ENCODE results near the gene YJU2. TPM values are rescaled to one million over a fixed set of nuclear protein-coding genes. Genes with fewer than 3 reads are reported as not detected.

YJU2 gene
- total and polyA plus RNA-seq, 2 of the 13 experiments (the other 11 are each of a cell fraction or from before 2014, with no cell fraction given) = 9.3 to 17.9 TPM

DNA sequence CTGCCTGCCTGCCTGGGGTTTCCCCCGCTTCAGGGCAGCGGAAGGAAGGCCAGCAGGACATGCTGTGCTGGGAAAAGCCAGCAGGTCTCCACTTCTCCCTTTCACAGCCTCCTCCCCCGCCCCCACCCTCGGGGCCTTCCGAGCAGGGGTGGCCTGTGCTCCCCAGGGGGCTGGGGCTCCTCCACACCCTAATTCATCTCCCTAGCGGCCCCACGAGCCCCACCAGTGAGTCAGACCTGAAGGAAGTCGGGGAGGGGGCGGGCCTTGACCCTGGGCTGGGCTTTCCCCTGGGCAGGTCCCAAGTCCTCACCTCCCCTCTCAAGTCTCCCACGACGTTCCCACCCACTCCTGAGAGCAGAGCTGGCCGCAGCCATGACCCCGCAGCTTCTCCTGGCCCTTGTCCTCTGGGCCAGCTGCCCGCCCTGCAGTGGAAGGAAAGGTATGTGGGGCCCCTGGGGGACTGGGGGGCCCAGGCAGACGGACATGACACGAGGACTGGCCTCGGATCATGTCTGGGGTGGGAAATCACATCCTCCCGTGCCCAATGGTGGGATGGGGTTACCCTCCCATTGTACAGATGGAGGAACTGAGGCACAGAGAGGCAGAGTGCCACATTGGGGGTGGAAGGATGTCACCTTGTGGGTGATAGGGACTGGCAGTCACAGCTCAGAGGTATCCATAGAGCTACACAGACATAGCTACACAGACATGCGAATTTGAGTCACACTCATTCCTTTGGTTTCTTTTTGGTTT, 17.5 kb upstream of the YJU2 start, which contains the start of gene EBI3 (continued):
- TF ChIP-seq, protein P1, sequence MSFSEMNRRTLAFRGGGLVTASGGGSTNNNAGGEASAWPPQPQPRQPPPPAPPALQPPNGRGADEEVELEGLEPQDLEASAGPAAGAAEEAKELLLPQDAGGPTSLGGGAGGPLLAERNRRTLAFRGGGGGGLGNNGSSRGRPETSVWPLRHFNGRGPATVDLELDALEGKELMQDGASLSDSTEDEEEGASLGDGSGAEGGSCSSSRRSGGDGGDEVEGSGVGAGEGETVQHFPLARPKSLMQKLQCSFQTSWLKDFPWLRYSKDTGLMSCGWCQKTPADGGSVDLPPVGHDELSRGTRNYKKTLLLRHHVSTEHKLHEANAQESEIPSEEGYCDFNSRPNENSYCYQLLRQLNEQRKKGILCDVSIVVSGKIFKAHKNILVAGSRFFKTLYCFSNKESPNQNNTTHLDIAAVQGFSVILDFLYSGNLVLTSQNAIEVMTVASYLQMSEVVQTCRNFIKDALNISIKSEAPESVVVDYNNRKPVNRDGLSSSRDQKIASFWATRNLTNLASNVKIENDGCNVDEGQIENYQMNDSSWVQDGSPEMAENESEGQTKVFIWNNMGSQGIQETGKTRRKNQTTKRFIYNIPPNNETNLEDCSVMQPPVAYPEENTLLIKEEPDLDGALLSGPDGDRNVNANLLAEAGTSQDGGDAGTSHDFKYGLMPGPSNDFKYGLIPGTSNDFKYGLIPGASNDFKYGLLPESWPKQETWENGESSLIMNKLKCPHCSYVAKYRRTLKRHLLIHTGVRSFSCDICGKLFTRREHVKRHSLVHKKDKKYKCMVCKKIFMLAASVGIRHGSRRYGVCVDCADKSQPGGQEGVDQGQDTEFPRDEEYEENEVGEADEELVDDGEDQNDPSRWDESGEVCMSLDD (CRISPR knock-in tag; IDR thresholded peaks at IDR 0.05; ENCODE audit: borderline replicate concordance) = peak; percentile 52; the same call in 1 of the 2 replicates
- TF ChIP-seq GLI4 (CRISPR knock-in tag; IDR thresholded peaks at IDR 0.05; ENCODE audit: borderline replicate concordance) = 0 out of 2 replicates have a peak, but pooled peaks have one; percentile 78
- TF ChIP-seq ZNF597 (CRISPR knock-in tag; IDR thresholded peaks at IDR 0.05) = no peak
- peak; percentile 11; the same call in 1 of the 2 replicates for TF ChIP-seq ZNF205 (CRISPR knock-in tag; IDR thresholded peaks at IDR 0.05)
- 0 out of 2 replicates have a peak, but pooled peaks have one; percentile 43 for TF ChIP-seq ZBTB7A (CRISPR knock-in tag; IDR thresholded peaks at IDR 0.05)
- TF ChIP-seq ZNF564 (CRISPR knock-in tag; IDR thresholded peaks at IDR 0.05) = 0 out of 2 replicates have a peak, but pooled peaks have one; percentile 34
- no peak for TF ChIP-seq RBM22 (optimal IDR thresholded peaks at IDR 0.05; ENCODE audit: low read length)
- TF ChIP-seq, protein P2, sequence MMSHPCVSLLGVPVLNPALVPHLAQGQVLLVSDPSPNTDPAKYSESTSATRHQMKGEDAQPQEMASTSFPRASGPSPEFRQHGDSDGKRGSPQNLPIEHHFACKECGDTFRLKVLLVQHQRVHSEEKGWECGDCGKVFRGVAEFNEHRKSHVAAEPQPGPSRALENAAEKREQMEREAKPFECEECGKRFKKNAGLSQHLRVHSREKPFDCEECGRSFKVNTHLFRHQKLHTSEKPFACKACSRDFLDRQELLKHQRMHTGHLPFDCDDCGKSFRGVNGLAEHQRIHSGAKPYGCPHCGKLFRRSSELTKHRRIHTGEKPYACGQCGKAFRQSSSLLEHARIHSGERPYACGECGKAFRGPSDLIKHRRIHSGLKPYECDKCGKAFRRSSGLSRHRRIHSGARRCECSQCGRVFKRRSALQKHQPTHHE (CRISPR knock-in tag; IDR thresholded peaks at IDR 0.05; ENCODE audit: borderline replicate concordance) = 0 out of 2 replicates have a peak, but pooled peaks have one; percentile 36
- peak; percentile 71 for TF ChIP-seq TEAD3 (CRISPR knock-in tag; optimal IDR thresholded peaks at IDR 0.05; ENCODE audit: borderline replicate concordance)
- TF ChIP-seq ZNF180 (CRISPR knock-in tag; IDR thresholded peaks at IDR 0.05; ENCODE audit: borderline replicate concordance, low read depth) = no peak
- TF ChIP-seq HNF4A (CRISPR knock-in tag; IDR thresholded peaks at IDR 0.05) = no peak
- TF ChIP-seq FOSL2 (CRISPR knock-in tag; IDR thresholded peaks at IDR 0.05) = peak; percentile 54
- TF ChIP-seq MTA1 (CRISPR knock-in tag; IDR thresholded peaks at IDR 0.05; ENCODE audit: borderline replicate concordance) = peak; percentile 86; the same call in 1 of the 2 replicates
- no peak for TF ChIP-seq ZNF790 (CRISPR knock-in tag; IDR thresholded peaks at IDR 0.05; ENCODE audit: borderline replicate concordance)
- no peak for TF ChIP-seq ZNF552 (CRISPR knock-in tag; IDR thresholded peaks at IDR 0.05; ENCODE audit: borderline replicate concordance)
- no peak for TF ChIP-seq ZSCAN31 (CRISPR knock-in tag; IDR thresholded peaks at IDR 0.05; ENCODE audit: low read depth)
- no peak for TF ChIP-seq NCOA5 (CRISPR knock-in tag; IDR thresholded peaks at IDR 0.05)
- 0 out of 2 replicates have a peak, but pooled peaks have one; percentile 17 for TF ChIP-seq ZSCAN21 (CRISPR knock-in tag; IDR thresholded peaks at IDR 0.05; ENCODE audit: borderline replicate concordance)
- TF ChIP-seq, protein P3, sequence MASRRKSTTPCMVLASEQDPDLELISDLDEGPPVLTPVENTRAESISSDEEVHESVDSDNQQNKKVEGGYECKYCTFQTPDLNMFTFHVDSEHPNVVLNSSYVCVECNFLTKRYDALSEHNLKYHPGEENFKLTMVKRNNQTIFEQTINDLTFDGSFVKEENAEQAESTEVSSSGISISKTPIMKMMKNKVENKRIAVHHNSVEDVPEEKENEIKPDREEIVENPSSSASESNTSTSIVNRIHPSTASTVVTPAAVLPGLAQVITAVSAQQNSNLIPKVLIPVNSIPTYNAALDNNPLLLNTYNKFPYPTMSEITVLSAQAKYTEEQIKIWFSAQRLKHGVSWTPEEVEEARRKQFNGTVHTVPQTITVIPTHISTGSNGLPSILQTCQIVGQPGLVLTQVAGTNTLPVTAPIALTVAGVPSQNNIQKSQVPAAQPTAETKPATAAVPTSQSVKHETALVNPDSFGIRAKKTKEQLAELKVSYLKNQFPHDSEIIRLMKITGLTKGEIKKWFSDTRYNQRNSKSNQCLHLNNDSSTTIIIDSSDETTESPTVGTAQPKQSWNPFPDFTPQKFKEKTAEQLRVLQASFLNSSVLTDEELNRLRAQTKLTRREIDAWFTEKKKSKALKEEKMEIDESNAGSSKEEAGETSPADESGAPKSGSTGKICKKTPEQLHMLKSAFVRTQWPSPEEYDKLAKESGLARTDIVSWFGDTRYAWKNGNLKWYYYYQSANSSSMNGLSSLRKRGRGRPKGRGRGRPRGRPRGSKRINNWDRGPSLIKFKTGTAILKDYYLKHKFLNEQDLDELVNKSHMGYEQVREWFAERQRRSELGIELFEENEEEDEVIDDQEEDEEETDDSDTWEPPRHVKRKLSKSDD (CRISPR knock-in tag; IDR thresholded peaks at IDR 0.05; ENCODE audit: low read depth) = no peak
- no peak for TF ChIP-seq ZFP1 (CRISPR knock-in tag; IDR thresholded peaks at IDR 0.05)
- peak; percentile 35; the same call in 1 of the 2 replicates for TF ChIP-seq KDM6A (CRISPR knock-in tag; IDR thresholded peaks at IDR 0.05; ENCODE audit: low read depth)
- no peak for TF ChIP-seq HNRNPK (IDR thresholded peaks at IDR 0.05; ENCODE audit: low read depth, low read length, poor library complexity, severe bottlenecking)
